MM.1S (cell line): ENCODE data around the gene C8G.

ENCODE experiments used
- CTCF ChIP-seq: fragments of 300-600 bp; sonication (generic); IDR thresholded peaks from 2 replicates; pipeline ENCODE4 v1.5.1; 2016; ENCODE audit warnings: antibody characterized with exemption, low read length, mixed read lengths
- EZH2 ChIP-seq: fragments of 300-600 bp; sonication (generic); optimal IDR thresholded peaks from 2 replicates; pipeline ENCODE3; 2017; ENCODE audit warnings: low read depth, mild to moderate bottlenecking, antibody characterized with exemption, low read length, mixed read lengths
- EZH2phosphoT487 ChIP-seq: fragments of 300-600 bp; sonication (generic); IDR thresholded peaks from 2 replicates; pipeline ENCODE4 v1.6.1; 2018; ENCODE audit warnings: antibody characterized with exemption, low read length

- TF ChIP-seq CTCF (no peak; the same call in 1 of the 2 replicates), EZH2 (no peak), EZH2phosphoT487 (no peak)
Observed at GRCh38 chr9:136943291-136944211, 1.5 kb upstream of the C8G start.
